Measurements from ENCODE around the gene ELK3. TPM values are rescaled to one million over a fixed set of nuclear protein-coding genes. Genes with fewer than 3 reads are reported as not detected.

The ELK3 gene
- total RNA-seq, 1 donor from 2014 or later = 4.8 TPM

DNA sequence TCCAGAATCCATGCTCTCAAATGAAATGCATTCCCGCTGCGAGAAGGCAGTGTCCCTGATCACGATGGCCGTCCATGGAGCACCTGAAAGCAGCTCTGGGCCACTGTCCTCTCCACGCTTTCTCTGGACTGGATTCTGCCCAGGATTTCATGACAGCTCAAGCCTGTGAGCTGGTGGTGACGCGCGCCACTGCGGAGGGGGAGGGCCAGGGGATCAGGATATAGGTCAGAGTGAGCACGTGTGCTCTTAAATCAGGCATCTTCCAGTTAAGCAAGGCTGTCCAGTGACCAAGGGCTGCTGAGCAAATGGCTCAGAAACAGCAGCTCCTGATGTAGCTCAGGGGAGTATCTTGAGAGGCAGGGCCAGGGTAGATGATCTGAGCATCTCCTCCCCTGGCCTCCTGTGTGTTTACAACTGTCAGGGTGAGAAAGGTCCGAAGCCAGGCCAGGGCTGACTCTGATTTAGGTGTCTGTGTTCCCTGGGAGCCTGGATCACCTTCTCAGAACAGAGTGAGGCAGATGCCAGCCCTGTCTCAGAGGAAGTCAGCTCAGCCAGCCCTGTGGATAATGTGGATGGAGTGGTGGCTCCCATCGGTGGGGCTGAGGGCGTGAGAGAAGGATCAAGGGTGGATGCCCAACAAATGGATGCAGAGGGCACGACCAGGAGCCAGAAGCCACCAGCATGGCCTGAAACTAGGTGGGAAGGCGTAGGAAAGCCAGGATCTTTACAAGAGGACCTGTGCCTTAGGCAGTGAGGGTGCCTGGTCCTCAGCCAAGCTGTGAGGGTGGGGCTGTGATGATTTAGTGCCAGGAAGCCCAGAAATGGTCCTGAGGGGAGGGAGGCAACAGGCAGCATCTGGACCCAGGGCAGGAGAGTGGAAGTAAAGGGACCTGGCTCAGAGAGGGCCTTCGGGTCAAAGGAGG lies 55.3 kb downstream of the ELK3 start:
- Histone ChIP-seq H3K27me3 (no peaks in the 10 kb centered on the region), H3K4me1 (peaks cover 6% of the 10 kb centered on the region), H3K79me2 (ENCODE audit: low read depth) (no peaks in the 10 kb centered on the region), H4K20me1 (ENCODE audit: low read depth) (no peaks in the 10 kb centered on the region), H3K9ac (no peak overlapping the region), H3K36me3 (no peaks in the 10 kb centered on the region), H3K9me3 (ENCODE audit: low read depth) (no peaks in the 10 kb centered on the region), H2AFZ (replicated peaks) (no peak overlapping the region), H3K4me3 (no peak overlapping the region), H3F3A (ENCODE audit: low read depth) (no peaks in the 10 kb centered on the region), H3K4me2 (no peak overlapping the region), H3K27ac (no peak overlapping the region)
- Mint-ChIP-seq H3K36me3 (peaks cover 36% of the 10 kb centered on the region), H3K4me1 (peaks cover 2% of the 10 kb centered on the region), H3K27ac (no peak overlapping the region), H3K9me3 (no peaks in the 10 kb centered on the region), H3K27me3 (ENCODE audit: insufficient read depth, low read depth) (peaks cover 2% of the 10 kb centered on the region), H3K4me3 (no peak overlapping the region)
- peak; percentile 31 for DNase-seq (ENCODE audit: low spot score)
- TF ChIP-seq EZH2phosphoT487 (IDR thresholded peaks at IDR 0.05) = no peak
- TF ChIP-seq CTCF (IDR thresholded peaks at IDR 0.05) = no peak
- no peak for TF ChIP-seq EZH2 (IDR thresholded peaks at IDR 0.05)

DNA sequence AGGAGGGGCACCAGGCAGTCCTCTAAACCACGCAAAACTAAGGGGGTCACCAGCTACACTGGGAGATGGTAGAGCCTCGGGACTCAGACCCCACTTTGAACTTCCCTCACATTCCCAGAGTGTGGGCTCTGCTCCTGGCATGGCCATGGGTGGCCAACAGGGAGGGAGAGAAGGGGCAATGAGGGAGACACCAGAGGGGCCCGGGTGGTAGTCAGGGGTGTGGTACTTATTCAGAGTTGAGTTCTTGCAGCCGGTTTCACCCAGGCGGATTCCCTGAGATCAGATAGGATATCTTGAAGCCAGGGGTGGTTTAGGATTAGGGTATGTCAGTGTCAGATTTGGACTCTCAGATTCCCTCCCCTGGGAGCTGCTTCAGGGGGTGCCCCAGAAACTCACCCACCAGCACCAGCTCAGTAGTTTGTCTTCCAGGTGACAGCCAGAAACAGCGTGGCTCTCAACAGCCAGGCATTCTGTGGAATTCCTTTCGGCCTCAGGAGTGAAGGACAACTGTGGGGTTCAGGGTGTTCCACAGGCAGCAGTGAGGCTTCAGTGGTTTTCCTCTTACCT lies 56.0 kb downstream of the ELK3 start:
- Mint-ChIP-seq H3K27me3 (ENCODE audit: insufficient read depth, low read depth) (peaks cover 2% of the 10 kb centered on the region), H3K36me3 (peaks cover 39% of the 10 kb centered on the region), H3K4me1 (peaks cover 7% of the 10 kb centered on the region), H3K4me3 (no peak overlapping the region), H3K27ac (no peak overlapping the region), H3K9me3 (no peaks in the 10 kb centered on the region)
- Histone ChIP-seq H3K9ac (no peak overlapping the region), H3K4me1 (peaks cover 6% of the 10 kb centered on the region), H2AFZ (replicated peaks) (no peak overlapping the region), H3K79me2 (ENCODE audit: low read depth) (no peaks in the 10 kb centered on the region), H3K4me3 (no peak overlapping the region), H3K27ac (no peak overlapping the region), H3K36me3 (no peaks in the 10 kb centered on the region), H3K9me3 (ENCODE audit: low read depth) (no peaks in the 10 kb centered on the region), H3K4me2 (no peak overlapping the region), H3K27me3 (no peaks in the 10 kb centered on the region), H4K20me1 (ENCODE audit: low read depth) (no peaks in the 10 kb centered on the region), H3F3A (ENCODE audit: low read depth) (no peaks in the 10 kb centered on the region)
- no peak for DNase-seq (ENCODE audit: low spot score)
- TF ChIP-seq EZH2phosphoT487 (IDR thresholded peaks at IDR 0.05) (no peak), EZH2 (IDR thresholded peaks at IDR 0.05) (no peak), CTCF (IDR thresholded peaks at IDR 0.05) (no peak)

DNA sequence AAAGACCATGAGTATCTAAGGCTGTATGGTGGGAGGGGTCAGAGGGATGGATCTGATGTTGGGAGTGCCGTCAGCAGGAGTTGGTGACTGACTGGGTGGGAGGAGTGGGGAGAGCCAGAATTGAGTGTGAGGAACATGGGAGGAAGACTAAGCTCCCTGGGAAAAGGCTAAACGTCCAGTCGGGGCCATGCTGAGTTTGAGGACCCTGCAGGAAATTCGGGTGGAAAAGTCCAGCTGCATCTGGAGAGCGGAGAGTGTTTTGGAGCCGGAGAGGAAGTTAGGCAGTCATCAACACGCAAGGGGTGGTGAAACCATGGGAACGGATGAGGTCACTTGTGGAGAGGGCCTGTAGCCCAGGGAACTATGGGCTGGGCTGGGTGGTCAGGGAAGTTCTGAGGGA lies 60.9 kb downstream of the ELK3 start:
- Histone ChIP-seq H4K20me1 (ENCODE audit: low read depth) (no peaks in the 10 kb centered on the region), H3K9ac (no peak overlapping the region), H3K27ac (no peak overlapping the region), H3K36me3 (no peaks in the 10 kb centered on the region), H3F3A (ENCODE audit: low read depth) (peaks cover 33% of the 10 kb centered on the region), H3K4me1 (peaks cover 26% of the 10 kb centered on the region), H3K4me3 (no peak overlapping the region), H3K4me2 (no peak overlapping the region), H3K79me2 (ENCODE audit: low read depth) (no peaks in the 10 kb centered on the region), H3K9me3 (ENCODE audit: low read depth) (no peaks in the 10 kb centered on the region), H2AFZ (replicated peaks) (no peak overlapping the region), H3K27me3 (no peaks in the 10 kb centered on the region)
- no peaks in the 10 kb centered on the region for H3K9me3 Mint-ChIP-seq
- no peak for DNase-seq (ENCODE audit: low spot score)
- H3K27me3 Mint-ChIP-seq (ENCODE audit: insufficient read depth, low read depth) = no peaks in the 10 kb centered on the region
- peaks cover 32% of the 10 kb centered on the region for H3K36me3 Mint-ChIP-seq
- H3K4me3 Mint-ChIP-seq = no peak overlapping the region
- no peak for TF ChIP-seq EZH2phosphoT487 (IDR thresholded peaks at IDR 0.05)
- no peak for TF ChIP-seq EZH2 (IDR thresholded peaks at IDR 0.05)
- TF ChIP-seq CTCF (IDR thresholded peaks at IDR 0.05) = no peak
- no peak overlapping the region for H3K27ac Mint-ChIP-seq
- H3K4me1 Mint-ChIP-seq = peaks cover 13% of the 10 kb centered on the region
